H1 (cell line): ENCODE data around the gene HEPHL1. TPM values are rescaled to one million over a fixed set of nuclear protein-coding genes. Genes with fewer than 3 reads are reported as not detected.

ENCODE experiments used
- CTCF ChIA-PET: fragments of 300-600 bp; sonication (Branson Sonifier 250); formaldehyde crosslinking; loops from one replicate; lab custom pipeline; 2021; ENCODE audit not compliant: partially characterized antibody; lab: Charles Lee
- POLR2A ChIA-PET: fragments of 300-600 bp; sonication (Branson Sonifier 250); formaldehyde crosslinking; loops from one replicate; lab custom pipeline; 2021; ENCODE audit warnings: inconsistent platforms; ENCODE audit not compliant: partially characterized antibody; lab: Charles Lee
- DNase-seq, 2 experiments: peaks; one replicate each; pipeline versions ENCODE4 v3.0.0 to v3.0.0-alpha.2; 2010 to 2022; ENCODE audit warnings: low spot score in 2 of 2, low read depth in 1 of 2, mixed read lengths in 1 of 2
- FAIRE-seq: peaks from 2 replicates; lab custom pipeline; 2011; peaks lifted over from hg19 to GRCh38; lab: Jason Lieb, UNC
- H2AFZ ChIP-seq: 2 replicates; pipeline ENCODE4 v1.8.1; 2012; ENCODE audit warnings: low read length, inconsistent platforms
- H2AK5ac ChIP-seq: 2 replicates; pipeline ENCODE4 v1.6.1; 2013; ENCODE audit warnings: low read depth, low read length
- H2BK120ac ChIP-seq: replicated peaks from 2 replicates; pipeline ENCODE3; 2013; ENCODE audit warnings: low read depth, low read length, inconsistent platforms
- H2BK12ac ChIP-seq: 2 replicates; pipeline ENCODE4 v1.6.1; 2013; ENCODE audit warnings: low read depth, low read length
- H2BK15ac ChIP-seq: 2 replicates; pipeline ENCODE4 v1.6.1; 2013; ENCODE audit warnings: low read length
- H2BK20ac ChIP-seq: 2 replicates; pipeline ENCODE4 v1.6.1; 2013; ENCODE audit warnings: low read length
- H2BK5ac ChIP-seq: 2 replicates; pipeline ENCODE4 v1.6.1; 2013; ENCODE audit warnings: low read depth, low read length
- H3K14ac ChIP-seq: 2 replicates; pipeline ENCODE4 v1.6.1; 2013; ENCODE audit warnings: inconsistent platforms; ENCODE audit not compliant: insufficient read length
- H3K18ac ChIP-seq: 2 replicates; pipeline ENCODE4 v1.6.1; 2013; ENCODE audit warnings: low read length; ENCODE audit errors: extremely low read depth
- H3K23ac ChIP-seq: 2 replicates; pipeline ENCODE4 v1.6.1; 2013; ENCODE audit warnings: inconsistent platforms; ENCODE audit not compliant: insufficient read length
- H3K23me2 ChIP-seq: 2 replicates; pipeline ENCODE4 v1.6.1; 2013; ENCODE audit warnings: low read depth, low read length
- H3K27ac ChIP-seq: 2 replicates; pipeline ENCODE4 v1.6.1; 2011; ENCODE audit warnings: low read depth, low read length, inconsistent platforms
- H3K27me3 ChIP-seq, 4 experiments: replicated peaks in 1 of 4; 1 replicate in 1 of 4; 2 replicates in 3 of 4; pipeline versions ENCODE4 v1.6.1 to v1.8.1; 2011 to 2013; ENCODE audit warnings: low read length in 3 of 4, mild to moderate bottlenecking in 3 of 4, inconsistent platforms in 2 of 4, mixed read lengths in 2 of 4, moderate library complexity in 1 of 4; ENCODE audit not compliant: control insufficient read depth in 3 of 4, insufficient read depth in 3 of 4; ENCODE audit errors: extremely low read depth in 1 of 4
- H3K36me3 ChIP-seq, 4 experiments: 2 replicates each; pipeline versions ENCODE4 v1.6.1 to v1.8.1; 2011 to 2013; ENCODE audit warnings: mild to moderate bottlenecking in 4 of 4, low read length in 3 of 4, moderate library complexity in 2 of 4, control low read depth in 1 of 4, inconsistent platforms in 1 of 4; ENCODE audit not compliant: insufficient read depth in 4 of 4, control insufficient read depth in 2 of 4
- H3K4ac ChIP-seq: replicated peaks from 2 replicates; pipeline ENCODE3; 2013; ENCODE audit warnings: low read length, low read depth, mixed read lengths, inconsistent platforms; ENCODE audit not compliant: insufficient read length
- H3K4me1 ChIP-seq, 4 experiments: replicated peaks in 1 of 4; 1 replicate in 1 of 4; 2 replicates in 3 of 4; pipeline versions ENCODE4 v1.6.1 to v1.8.1; 2011 to 2013; ENCODE audit warnings: low read length in 3 of 4, inconsistent platforms in 2 of 4, mixed read lengths in 1 of 4; ENCODE audit not compliant: insufficient read depth in 4 of 4, control insufficient read depth in 3 of 4
- H3K4me2 ChIP-seq, 2 experiments: 2 replicates each; pipeline versions ENCODE4 v1.6.1 to v1.8.1; 2011 to 2013; ENCODE audit warnings: low read depth in 2 of 2, low read length in 2 of 2, control low read depth in 1 of 2, inconsistent platforms in 1 of 2, mild to moderate bottlenecking in 1 of 2; ENCODE audit not compliant: insufficient read depth in 1 of 2
- H3K4me3 ChIP-seq, 4 experiments: fragments of 200-600, 300-600 bp in 1 of 4; sonication (generic), shearing (Covaris generic), sonication (Bioruptor Twin) in 1 of 4; 2 replicates each; pipeline versions ENCODE4 v1.5.1 to v1.8.1; 2011 to 2016; ENCODE audit warnings: low read length in 4 of 4, low read depth in 3 of 4, control low read depth in 2 of 4, inconsistent platforms in 2 of 4, mild to moderate bottlenecking in 2 of 4, mixed read lengths in 1 of 4, moderate library complexity in 1 of 4; ENCODE audit not compliant: insufficient read depth in 2 of 4; ENCODE audit errors: extremely low read depth in 1 of 4
- H3K56ac ChIP-seq: replicated peaks from 2 replicates; pipeline ENCODE3; 2013; ENCODE audit warnings: low read depth, mild to moderate bottlenecking, mixed read lengths, low read length, inconsistent platforms; ENCODE audit not compliant: insufficient read length
- H3K79me1 ChIP-seq: 2 replicates; pipeline ENCODE4 v1.6.1; 2013; ENCODE audit warnings: low read depth, low read length, control low read depth
- H3K79me2 ChIP-seq, 2 experiments: 2 replicates each; pipeline versions ENCODE4 v1.6.1 to v1.8.1; 2012 to 2013; ENCODE audit warnings: low read length in 2 of 2, mild to moderate bottlenecking in 2 of 2, inconsistent platforms in 1 of 2; ENCODE audit not compliant: insufficient read depth in 2 of 2, control insufficient read depth in 1 of 2
- H3K9ac ChIP-seq, 4 experiments: replicated peaks in 1 of 4; 1 replicate in 1 of 4; 2 replicates in 3 of 4; pipeline versions ENCODE4 v1.6.1 to v1.8.1; 2011 to 2013; ENCODE audit warnings: low read depth in 3 of 4, low read length in 3 of 4, control low read depth in 2 of 4, mild to moderate bottlenecking in 2 of 4, moderate library complexity in 2 of 4, inconsistent platforms in 1 of 4; ENCODE audit errors: extremely low read depth in 1 of 4
- H3K9me3 ChIP-seq, 2 experiments: 2 replicates each; pipeline versions ENCODE4 v1.6.1 to v1.8.1; 2012 to 2013; ENCODE audit warnings: mild to moderate bottlenecking in 2 of 2, moderate library complexity in 2 of 2, control low read depth in 1 of 2, inconsistent platforms in 1 of 2, low read depth in 1 of 2, low read length in 1 of 2, mixed read lengths in 1 of 2; ENCODE audit not compliant: insufficient read depth in 2 of 2
- H4K20me1 ChIP-seq, 2 experiments: replicated peaks in 1 of 2; 2 replicates each; pipeline versions ENCODE3 to v1.8.1; 2011 to 2013; ENCODE audit warnings: inconsistent platforms in 2 of 2, low read length in 2 of 2, mild to moderate bottlenecking in 1 of 2; ENCODE audit not compliant: insufficient read depth in 2 of 2, control insufficient read depth in 1 of 2
- H4K5ac ChIP-seq: 2 replicates; pipeline ENCODE4 v1.6.1; 2013; ENCODE audit warnings: low read length, low read depth, mixed read lengths, inconsistent platforms; ENCODE audit not compliant: insufficient read length
- H4K8ac ChIP-seq: 2 replicates; pipeline ENCODE4 v1.8.0; 2013; ENCODE audit warnings: mild to moderate bottlenecking, moderate library complexity, low read length, inconsistent platforms; ENCODE audit not compliant: insufficient read depth; ENCODE audit errors: extremely low read depth
- H4K91ac ChIP-seq: replicated peaks from 2 replicates; pipeline ENCODE3; 2013; ENCODE audit warnings: low read length, mixed read lengths, inconsistent platforms; ENCODE audit not compliant: insufficient read length
- BRCA1 ChIP-seq: IDR thresholded peaks from 2 replicates; pipeline ENCODE4 v1.6.1; 2012; ENCODE audit warnings: low read depth, low read length, improper control_type of control experiment
- HDAC2 ChIP-seq, 2 experiments: fragments of 300-600 bp in 1 of 2; sonication (generic) in 1 of 2; IDR thresholded peaks; 2 replicates each; pipeline ENCODE4 v1.6.1; 2011 to 2012; ENCODE audit warnings: low read depth in 2 of 2, low read length in 2 of 2, mild to moderate bottlenecking in 2 of 2, moderate library complexity in 2 of 2, borderline replicate concordance in 1 of 2, inconsistent platforms in 1 of 2
- WGBS, 2 experiments: shearing (Covaris generic) in 1 of 2; methylation state at CpG; one replicate each; pipeline versions ENCODE4 v1.1.6 to v1.1.7; 2013 to 2015; ENCODE audit warnings: low lambda C conversion rate in 2 of 2, mixed read lengths in 2 of 2, inconsistent platforms in 1 of 2, low coverage in 1 of 2, missing lambda C conversion rate in 1 of 2; ENCODE audit not compliant: insufficient replicate concordance in 2 of 2, insufficient coverage in 1 of 2, insufficient read length in 1 of 2; ENCODE audit errors: extremely low coverage in 1 of 2, missing lambda C conversion rate in 1 of 2; 5-methylcytosine and 5-hydroxymethylcytosine counted together
- polyA plus RNA-seq, 7 experiments: library from polyadenylated mRNA; depleted of rRNA in 3 of 7; stranded (reverse) in 5 of 7; unstranded in 2 of 7; fragments of >200 nt in 5 of 7; fragments of 200-250 nt in 2 of 7; gene quantifications; 1 replicate in 5 of 7; 2 replicates in 1 of 7; 4 replicates in 1 of 7; pipeline versions ENCODE4 v1.2.1 to v1.2.3, GENCODE V29; 2011 to 2013; ENCODE audit warnings: missing spikeins in 2 of 7, mixed read lengths in 2 of 7
- total RNA-seq: library from RNA; stranded (reverse); fragmentation: NEBNext Ultra II Directional; extraction: Animal tissue kit (Norgen Biotek cat#: 25700); gene quantifications from 2 replicates; pipeline ENCODE4 v1.2.1, GENCODE V29; 2021

The HEPHL1 gene
- total and polyA plus RNA-seq, 2 of the 8 experiments (the other 6 are each of a cell fraction or from before 2014, with no cell fraction given), result 0.09 to 0.11 TPM

DNA sequence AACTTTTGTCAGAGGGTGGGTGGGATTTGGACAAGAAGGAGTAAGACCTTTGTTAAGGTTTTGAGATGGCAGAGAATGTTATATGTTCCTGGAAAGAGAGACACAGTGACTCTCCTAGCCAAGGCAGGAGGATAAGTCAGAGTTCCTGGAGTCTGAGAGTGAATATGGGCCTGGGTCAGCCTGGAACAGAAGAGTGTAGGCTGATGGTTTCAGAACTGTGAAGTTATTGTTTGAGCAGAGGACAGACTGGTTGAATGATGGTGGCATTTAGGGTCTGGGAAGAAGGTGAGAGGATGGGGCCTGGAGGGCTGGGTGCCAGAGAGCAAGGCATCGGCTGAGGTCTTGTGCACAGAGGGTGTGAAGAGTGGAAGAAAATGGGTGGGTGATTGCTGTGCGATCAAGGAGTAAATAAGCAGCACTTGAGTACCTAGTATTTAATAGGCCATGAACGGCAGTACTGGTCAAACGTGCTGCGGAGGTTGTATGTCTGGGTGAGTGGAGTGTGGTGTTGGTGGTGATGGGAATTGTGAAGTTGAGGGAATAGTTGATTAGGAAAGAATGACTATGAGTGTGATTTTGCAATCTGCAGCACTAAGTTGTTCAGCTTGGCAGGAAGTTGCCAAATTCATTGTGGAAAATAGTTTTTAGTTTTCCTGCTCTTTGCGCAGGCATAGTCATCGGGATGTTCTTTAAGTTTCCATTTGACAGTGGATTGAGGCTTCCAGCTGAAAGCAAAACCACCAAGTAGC is 109.3 kb downstream of the HEPHL1 start:
- Histone ChIP-seq H3K4me3 (peak overlapping the region; percentile 77 to 96 (median 86)), H2BK5ac (0 out of 2 replicates have a peak overlapping the region, but pooled peaks have one; percentile 96), H3K23me2 (peaks cover 17% of the 10 kb centered on the region), H4K8ac (no peak overlapping the region), H3K4ac (no peak overlapping the region), H3K4me2 (peak overlapping the region; percentile 96 to 97), H3K9ac (peak overlapping the region in 2 of 4 experiments; percentile 52 to 83; a peak in 3 of 7 replicates), H2BK20ac (no peak overlapping the region), H3K4me1 (peaks cover 13 to 39% (median 25%) of the 10 kb centered on the region in 4 experiments), H3K14ac (no peak overlapping the region), H2BK120ac (no peak overlapping the region), H3K36me3 (peaks cover 0 to under 1% (median under 1%) of the 10 kb centered on the region in 4 experiments; a peak in 1 of 8 replicates), H3K18ac (peak overlapping the region; percentile 71; the same call in 1 of the 2 replicates), H2BK15ac (peak overlapping the region; percentile 37; the same call in 1 of the 2 replicates), H2AFZ (no peak overlapping the region), H4K20me1 (peaks cover 31 to 46% of the 10 kb centered on the region in 2 experiments), H3K9me3 (peaks cover 0 to under 1% of the 10 kb centered on the region in 2 experiments; a peak in 1 of 4 replicates), H4K91ac (no peak overlapping the region), H3K56ac (no peak overlapping the region), H3K27ac (no peak overlapping the region), H4K5ac (no peak overlapping the region), H2AK5ac (no peak overlapping the region), H2BK12ac (peak overlapping the region; percentile 3; the same call in 1 of the 2 replicates), H3K79me2 (peaks cover 53 to 89% of the 10 kb centered on the region in 2 experiments), H3K79me1 (peaks cover 22% of the 10 kb centered on the region), H3K23ac (peak overlapping the region; percentile 2), H3K27me3 (no peaks in the 10 kb centered on the region)
- FAIRE-seq (no peak), DNase-seq (peak in 1 of 2 experiments; percentile 40)
- CTCF ChIA-PET, result interaction anchor here (0.6 to 2.7 kb wide), 5 partner anchors 41 to 340 kb away, joined by 3 to 10 read pairs (median 4); no protein-coding TSS in a partner anchor
- POLR2A ChIA-PET, result interaction anchor here (0.6 to 2.8 kb wide), 10 partner anchors 9 to 341 kb away, joined by 3 to 17 read pairs (median 5); no protein-coding TSS in a partner anchor
- 81% methylated on average over 7 of the region's 7 CpGs; no CpG with 5 or more reads in 1 of the 2 experiments for WGBS, 2 experiments
- no peak for TF ChIP-seq HDAC2 (IDR thresholded peaks at IDR 0.05; ENCODE audit: borderline replicate concordance in 1 of 2, low read depth in 2 of 2, low read length in 2 of 2)
- TF ChIP-seq BRCA1, result no peak
